Caco-2 (cell line): ENCODE measurements around the gene C3orf62. TPM values are rescaled to one million over a fixed set of nuclear protein-coding genes. Genes with fewer than 3 reads are reported as not detected.

Experiments
- Bru-seq: library from RNA; stranded (reverse); fragments of 400-500 nt; gene quantifications from one replicate; lab custom pipeline; 2021; lab: Mats Ljungman, UMichigan
- BruChase-seq, 2 experiments: library from RNA; stranded (reverse); fragments of 400-500 nt; gene quantifications; one replicate each; lab custom pipeline; 2021; lab: Mats Ljungman, UMichigan
- BruUV-seq: library from RNA; stranded (reverse); fragments of 400-500 nt; replicated peaks from 2 replicates; lab custom pipeline; 2021; lab: Mats Ljungman, UMichigan
- CTCF ChIA-PET: fragments of 300-600 bp; sonication (Branson Sonifier 250); formaldehyde crosslinking; loops from one replicate; lab custom pipeline; 2022; ENCODE audit warnings: antibody characterized with exemption; lab: Charles Lee
- POLR2A ChIA-PET: fragments of 300-600 bp; sonication (Branson Sonifier 250); formaldehyde crosslinking; loops from one replicate; lab custom pipeline; 2022; ENCODE audit warnings: antibody characterized with exemption; lab: Charles Lee
- DNase-seq, 2 experiments: peaks; one replicate each; pipeline versions ENCODE4 v3.0.0 to v3.0.0-alpha.2; 2020 to 2022
- H3K27me3 ChIP-seq: replicated peaks from 2 replicates; pipeline ENCODE4 v1.6.0; 2011; ENCODE audit warnings: low read length; ENCODE audit not compliant: control insufficient read depth, insufficient read depth
- H3K36me3 ChIP-seq: 2 replicates; pipeline ENCODE4 v1.5.1; 2011; ENCODE audit warnings: low read length; ENCODE audit not compliant: control insufficient read depth, insufficient read depth
- H3K4me1 ChIP-seq: fragments of 250-450 bp; sonication (Bioruptor Pico); 2 replicates; pipeline ENCODE4 v1.5.1; 2020; ENCODE audit warnings: mild to moderate bottlenecking
- H3K4me3 ChIP-seq: 2 replicates; pipeline ENCODE4 v1.5.1; 2011; ENCODE audit warnings: low read depth, mild to moderate bottlenecking, control low read depth, low read length
- H3K9me3 ChIP-seq: fragments of 250-450 bp; sonication (Bioruptor Pico); 2 replicates; pipeline ENCODE4 v1.5.1; 2020; ENCODE audit warnings: mild to moderate bottlenecking, moderate library complexity
- H3K27ac Mint-ChIP-seq: one replicate; pipeline ENCODE4 v1.8.0; 2022; ENCODE audit warnings: mixed read lengths; ENCODE audit not compliant: unreplicated experiment
- H3K27me3 Mint-ChIP-seq: one replicate; pipeline ENCODE4 v1.8.0; 2022; ENCODE audit warnings: mixed read lengths; ENCODE audit not compliant: insufficient read depth, unreplicated experiment
- H3K36me3 Mint-ChIP-seq: one replicate; pipeline ENCODE4 v1.8.0; 2022; ENCODE audit warnings: mild to moderate bottlenecking, mixed read lengths; ENCODE audit not compliant: insufficient read depth, unreplicated experiment
- H3K4me1 Mint-ChIP-seq: one replicate; pipeline ENCODE4 v1.8.0; 2022; ENCODE audit warnings: low read depth, mixed read lengths; ENCODE audit not compliant: unreplicated experiment
- H3K4me3 Mint-ChIP-seq: one replicate; pipeline ENCODE4 v1.8.0; 2022; ENCODE audit warnings: mild to moderate bottlenecking, moderate library complexity, mixed read lengths; ENCODE audit not compliant: unreplicated experiment
- H3K9me3 Mint-ChIP-seq: one replicate; pipeline ENCODE4 v1.8.0; 2022; ENCODE audit warnings: mixed read lengths; ENCODE audit not compliant: unreplicated experiment
- intact Hi-C: fragments of 100-400 bp; cut with micrococcal nuclease; formaldehyde crosslinking; loops from one replicate; pipeline ENCODE4 v1.10.0; 2022; ENCODE audit not compliant: unreplicated experiment
- long read RNA-seq: library from polyadenylated mRNA; stranded (forward); transcript quantifications from one replicate; pipeline ENCODE4 v2.0.0, GENCODE V29; 2022
- total RNA-seq: library from RNA; stranded (reverse); gene quantifications from 2 replicates; pipeline ENCODE4 v1.2.3, GENCODE V29; 2022
- TF ChIP-seq, protein P1 (sequence below), 2 experiments: fragments of 200-600 bp in 1 of 2; IDR thresholded peaks; 1 replicate in 1 of 2; 2 replicates in 1 of 2; pipeline versions ENCODE4 v1.5.1 to v1.8.0; 2011 to 2022; ENCODE audit warnings: antibody characterized with exemption in 1 of 2, control low read depth in 1 of 2, inconsistent platforms in 1 of 2, low read depth in 1 of 2, low read length in 1 of 2, mild to moderate bottlenecking in 1 of 2, moderate library complexity in 1 of 2; ENCODE audit not compliant: insufficient read depth in 1 of 2, severe bottlenecking in 1 of 2, unreplicated experiment in 1 of 2

Gene C3orf62
- total RNA-seq (5.5 and 6.5 TPM in 2 replicates), Bru-seq, nascent RNA (percentile 62 among the genes with signal in this experiment), BruChase-seq, experiment 1, labeled RNA remaining after a 2-hour chase (percentile 76 among the genes with signal in this experiment), BruChase-seq, experiment 2, labeled RNA remaining after a 6-hour chase (percentile 81 among the genes with signal in this experiment)
- long read RNA-seq: 0 reads

DNA sequence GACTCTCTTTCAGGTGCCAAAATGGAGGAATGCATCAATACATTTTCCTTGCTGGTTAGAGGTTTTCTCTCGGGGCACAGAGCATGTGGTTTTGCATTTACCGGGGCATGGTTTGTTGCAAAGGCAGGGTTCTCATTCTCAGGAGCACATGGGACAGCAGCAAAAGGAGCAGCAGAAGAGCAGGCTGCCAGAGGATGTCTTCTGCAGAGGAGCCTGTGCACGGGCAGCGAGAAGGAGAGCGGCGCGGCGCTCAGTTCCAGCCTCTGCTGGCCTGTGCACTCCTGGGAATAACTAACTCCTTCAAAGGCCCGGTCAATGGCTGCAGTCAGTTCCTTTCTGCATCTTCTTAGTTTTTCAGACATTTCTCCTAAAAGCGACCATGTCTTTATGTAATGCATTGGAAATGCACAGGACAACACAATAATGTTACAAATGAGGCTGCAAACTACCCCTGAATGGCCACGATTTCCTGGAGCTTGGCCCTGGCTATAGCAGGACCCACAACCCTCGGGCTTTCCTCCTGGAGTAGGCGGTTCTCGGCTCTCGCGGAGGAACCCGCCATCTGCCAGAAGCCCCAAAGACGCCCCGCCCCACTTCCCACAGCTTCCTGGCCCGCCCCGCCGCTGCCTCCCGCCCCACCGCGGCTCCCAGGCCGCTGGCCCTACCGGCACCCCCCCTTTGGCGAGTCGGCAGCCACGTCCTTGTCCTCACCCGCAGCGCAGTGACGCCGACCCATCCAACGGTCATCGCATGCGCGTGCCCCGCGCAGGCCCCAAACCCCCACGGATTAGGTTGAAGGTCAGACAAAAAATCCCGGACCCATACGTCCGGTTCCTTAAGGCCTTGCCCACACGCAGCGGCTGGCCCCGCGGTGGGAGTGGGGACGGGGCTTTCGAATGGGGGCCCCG is at the start of gene C3orf62:
TSS of gene C3orf62 (minus strand) at position 758 of the 908 bp plus-strand sequence. CDS start at position 398, 360 bp downstream.
- Histone ChIP-seq H3K4me1 (no peaks in the 10 kb centered on the region), H3K9me3 (no peaks in the 10 kb centered on the region), H3K4me3 (no peak within 1 kb of the TSS), H3K27me3 (no peaks in the 10 kb centered on the region), H3K36me3 (no peaks in the 10 kb centered on the region)
- intact Hi-C loops: no loop called here
- no peaks in the 10 kb centered on the region for H3K9me3 Mint-ChIP-seq
- no peak for DNase-seq
- no peak within 1 kb of the TSS for H3K4me3 Mint-ChIP-seq
- no peaks in the 10 kb centered on the region for H3K4me1 Mint-ChIP-seq
- no TSS peak for BruUV-seq
- POLR2A ChIA-PET: no interaction called here
- no peak within 1 kb of the TSS for H3K27ac Mint-ChIP-seq
- H3K27me3 Mint-ChIP-seq: no peaks in the 10 kb centered on the region
- peaks cover 38% of the 10 kb centered on the region for H3K36me3 Mint-ChIP-seq
- TF ChIP-seq, protein P1, sequence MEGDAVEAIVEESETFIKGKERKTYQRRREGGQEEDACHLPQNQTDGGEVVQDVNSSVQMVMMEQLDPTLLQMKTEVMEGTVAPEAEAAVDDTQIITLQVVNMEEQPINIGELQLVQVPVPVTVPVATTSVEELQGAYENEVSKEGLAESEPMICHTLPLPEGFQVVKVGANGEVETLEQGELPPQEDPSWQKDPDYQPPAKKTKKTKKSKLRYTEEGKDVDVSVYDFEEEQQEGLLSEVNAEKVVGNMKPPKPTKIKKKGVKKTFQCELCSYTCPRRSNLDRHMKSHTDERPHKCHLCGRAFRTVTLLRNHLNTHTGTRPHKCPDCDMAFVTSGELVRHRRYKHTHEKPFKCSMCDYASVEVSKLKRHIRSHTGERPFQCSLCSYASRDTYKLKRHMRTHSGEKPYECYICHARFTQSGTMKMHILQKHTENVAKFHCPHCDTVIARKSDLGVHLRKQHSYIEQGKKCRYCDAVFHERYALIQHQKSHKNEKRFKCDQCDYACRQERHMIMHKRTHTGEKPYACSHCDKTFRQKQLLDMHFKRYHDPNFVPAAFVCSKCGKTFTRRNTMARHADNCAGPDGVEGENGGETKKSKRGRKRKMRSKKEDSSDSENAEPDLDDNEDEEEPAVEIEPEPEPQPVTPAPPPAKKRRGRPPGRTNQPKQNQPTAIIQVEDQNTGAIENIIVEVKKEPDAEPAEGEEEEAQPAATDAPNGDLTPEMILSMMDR (IDR thresholded peaks at IDR 0.05; ENCODE audit: insufficient read depth in 1 of 2, low read depth in 1 of 2, low read length in 1 of 2, severe bottlenecking in 1 of 2, unreplicated experiment in 1 of 2): no peak
- CTCF ChIA-PET: no interaction called here

DNA sequence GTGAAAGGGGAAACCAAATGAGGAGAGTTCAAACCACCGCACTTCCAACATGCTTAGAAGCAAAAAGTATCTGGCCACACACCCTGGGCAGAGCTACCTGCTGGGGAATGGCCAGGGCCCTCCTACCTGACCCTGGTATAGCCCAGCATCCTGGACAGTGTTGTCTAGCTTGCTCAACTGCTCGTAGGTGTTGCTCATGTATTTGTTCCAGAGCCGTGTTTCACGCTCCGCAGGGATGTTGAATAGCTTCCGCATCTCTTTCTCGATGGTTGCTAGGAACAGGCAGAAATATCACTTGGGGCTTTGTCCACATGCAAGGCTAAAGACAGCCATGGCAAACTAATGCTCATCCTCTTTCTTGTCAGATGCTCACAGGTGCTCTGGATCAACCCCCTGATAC is 47.7 kb upstream of the C3orf62 start:
- no peaks in the 10 kb centered on the region for H3K27me3 ChIP-seq
- Mint-ChIP-seq H3K9me3 (no peaks in the 10 kb centered on the region), H3K4me3 (no peak overlapping the region), H3K4me1 (no peaks in the 10 kb centered on the region), H3K27me3 (no peaks in the 10 kb centered on the region), H3K27ac (no peak overlapping the region), H3K36me3 (peaks cover 84% of the 10 kb centered on the region)
- POLR2A ChIA-PET: no interaction called here
- no peaks in the 10 kb centered on the region; the same call in 1 of the 2 replicates for H3K36me3 ChIP-seq
- H3K4me3 ChIP-seq: no peak overlapping the region
- H3K4me1 ChIP-seq: no peaks in the 10 kb centered on the region
- no peak for DNase-seq
- intact Hi-C loops: no loop called here
- TF ChIP-seq, protein P1 (IDR thresholded peaks at IDR 0.05; ENCODE audit: insufficient read depth in 1 of 2, low read depth in 1 of 2, low read length in 1 of 2, severe bottlenecking in 1 of 2, unreplicated experiment in 1 of 2): no peak
- H3K9me3 ChIP-seq: no peaks in the 10 kb centered on the region
- CTCF ChIA-PET: no interaction called here
- no TSS peak for BruUV-seq

DNA sequence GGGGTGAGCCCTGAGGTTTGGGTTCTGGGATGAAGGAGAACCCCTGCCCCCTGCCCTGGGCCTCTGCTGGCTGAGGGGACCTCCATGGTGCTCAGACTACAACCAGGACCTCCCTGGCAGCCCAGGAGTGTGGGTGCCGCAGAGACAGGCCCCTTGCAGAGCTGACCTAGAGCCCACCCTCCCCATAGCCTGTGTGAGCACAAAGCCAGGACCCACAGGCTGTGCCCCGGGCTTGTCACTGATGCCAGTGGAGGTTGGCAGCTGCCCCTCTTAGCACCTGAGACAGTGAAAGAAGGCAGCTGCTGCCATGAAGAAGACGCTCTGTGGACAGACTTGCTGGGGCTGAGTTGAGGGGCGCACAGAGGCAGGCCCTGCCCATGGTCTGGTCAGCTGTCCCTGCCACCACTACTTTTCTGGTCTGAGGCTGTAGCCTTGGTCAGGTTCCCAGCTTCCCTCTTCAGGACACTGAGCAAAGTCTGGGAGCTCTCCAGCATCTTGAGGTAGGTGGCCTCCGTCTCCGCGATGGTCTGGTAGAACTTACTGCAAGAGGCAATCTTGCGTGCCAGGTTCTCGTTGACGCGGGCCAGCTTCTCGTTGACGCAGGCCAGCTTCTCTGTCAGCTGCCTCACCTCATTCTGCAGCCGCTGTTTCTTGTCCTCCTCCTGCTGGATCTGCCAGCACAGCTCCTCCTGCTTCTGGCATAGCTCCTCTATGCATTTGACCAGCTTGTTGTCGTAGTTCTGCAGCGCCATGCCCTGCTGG is 39.8 kb upstream of the C3orf62 start:
- no TSS peak for BruUV-seq
- no peaks in the 10 kb centered on the region for H3K4me1 Mint-ChIP-seq
- H3K9me3 ChIP-seq: no peaks in the 10 kb centered on the region
- intact Hi-C loops: no loop called here
- H3K27me3 Mint-ChIP-seq: no peaks in the 10 kb centered on the region
- TF ChIP-seq, protein P1 (IDR thresholded peaks at IDR 0.05; ENCODE audit: insufficient read depth in 1 of 2, low read depth in 1 of 2, low read length in 1 of 2, severe bottlenecking in 1 of 2, unreplicated experiment in 1 of 2): no peak
- ChIA-PET CTCF (interaction anchor here (0.7 kb wide), 1 partner anchor 147 kb away, joined by 5 read pairs; no protein-coding TSS in a partner anchor), POLR2A (no interaction called here)
- H3K4me3 Mint-ChIP-seq: no peak overlapping the region
- no peak overlapping the region for H3K4me3 ChIP-seq
- H3K27me3 ChIP-seq: no peaks in the 10 kb centered on the region
- peaks cover 39% of the 10 kb centered on the region for H3K36me3 Mint-ChIP-seq
- H3K9me3 Mint-ChIP-seq: no peaks in the 10 kb centered on the region
- H3K27ac Mint-ChIP-seq: no peak overlapping the region
- DNase-seq: no peak
- H3K36me3 ChIP-seq: peaks cover 1% of the 10 kb centered on the region
- H3K4me1 ChIP-seq: no peaks in the 10 kb centered on the region
